ENCODE results near the gene FRMD3.

- TF ChIP-seq CTCF (IDR thresholded peaks at IDR 0.05) (no peak), POLR2A (IDR thresholded peaks at IDR 0.05) (no peak)
Measured at GRCh38 chr9:83220730-83221129, 317.5 kb downstream of the FRMD3 start.
